ENCODE results near the gene CDC14A.

The CDC14A gene

GRCh38 chr1:100463791-100464424 is 111.6 kb downstream of the CDC14A start:
- TF ChIP-seq, protein P1, sequence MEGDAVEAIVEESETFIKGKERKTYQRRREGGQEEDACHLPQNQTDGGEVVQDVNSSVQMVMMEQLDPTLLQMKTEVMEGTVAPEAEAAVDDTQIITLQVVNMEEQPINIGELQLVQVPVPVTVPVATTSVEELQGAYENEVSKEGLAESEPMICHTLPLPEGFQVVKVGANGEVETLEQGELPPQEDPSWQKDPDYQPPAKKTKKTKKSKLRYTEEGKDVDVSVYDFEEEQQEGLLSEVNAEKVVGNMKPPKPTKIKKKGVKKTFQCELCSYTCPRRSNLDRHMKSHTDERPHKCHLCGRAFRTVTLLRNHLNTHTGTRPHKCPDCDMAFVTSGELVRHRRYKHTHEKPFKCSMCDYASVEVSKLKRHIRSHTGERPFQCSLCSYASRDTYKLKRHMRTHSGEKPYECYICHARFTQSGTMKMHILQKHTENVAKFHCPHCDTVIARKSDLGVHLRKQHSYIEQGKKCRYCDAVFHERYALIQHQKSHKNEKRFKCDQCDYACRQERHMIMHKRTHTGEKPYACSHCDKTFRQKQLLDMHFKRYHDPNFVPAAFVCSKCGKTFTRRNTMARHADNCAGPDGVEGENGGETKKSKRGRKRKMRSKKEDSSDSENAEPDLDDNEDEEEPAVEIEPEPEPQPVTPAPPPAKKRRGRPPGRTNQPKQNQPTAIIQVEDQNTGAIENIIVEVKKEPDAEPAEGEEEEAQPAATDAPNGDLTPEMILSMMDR (IDR thresholded peaks at IDR 0.05; ENCODE audit: low read depth, low read length, poor library complexity, severe bottlenecking): peak; percentile 81
- no peak for TF ChIP-seq EZH2phosphoT487 (IDR thresholded peaks at IDR 0.05; ENCODE audit: borderline replicate concordance, low read length)
- Histone ChIP-seq H3K27me3 (ENCODE audit: control insufficient read depth, low read length) (no peaks in the 10 kb centered on the region), H3K9me3 (ENCODE audit: control insufficient read depth, insufficient read depth, low read length) (no peaks in the 10 kb centered on the region), H3K36me3 (ENCODE audit: control insufficient read depth, low read length) (no peaks in the 10 kb centered on the region), H3K4me3 (ENCODE audit: low read length) (no peak overlapping the region), H3K27ac (ENCODE audit: low read depth, low read length) (no peak overlapping the region), H4K20me1 (ENCODE audit: control insufficient read depth, insufficient read depth, low read depth, low read length) (no peaks in the 10 kb centered on the region), H3K4me2 (ENCODE audit: low read length) (peak overlapping the region; percentile 35), H3K4me1 (ENCODE audit: control insufficient read depth, low read length) (peaks cover 13% of the 10 kb centered on the region), H3K79me2 (ENCODE audit: control insufficient read depth, low read length) (no peaks in the 10 kb centered on the region), H3F3A (ENCODE audit: control insufficient read depth, insufficient read depth) (no peaks in the 10 kb centered on the region), H3K9me2 (replicated peaks; ENCODE audit: control insufficient read depth, low read length) (no peaks in the 10 kb centered on the region)

- Histone ChIP-seq H4K20me1 (ENCODE audit: control insufficient read depth, insufficient read depth, low read depth, low read length) (no peaks in the 10 kb centered on the region), H3K27me3 (ENCODE audit: control insufficient read depth, low read length) (no peaks in the 10 kb centered on the region), H3K4me3 (ENCODE audit: low read length) (no peak overlapping the region), H3K36me3 (ENCODE audit: control insufficient read depth, low read length) (no peaks in the 10 kb centered on the region), H3K79me2 (ENCODE audit: control insufficient read depth, low read length) (no peaks in the 10 kb centered on the region), H3K9me3 (ENCODE audit: control insufficient read depth, insufficient read depth, low read length) (no peaks in the 10 kb centered on the region), H3K27ac (ENCODE audit: low read depth, low read length) (no peak overlapping the region), H3K9me2 (replicated peaks; ENCODE audit: control insufficient read depth, low read length) (no peaks in the 10 kb centered on the region), H3F3A (ENCODE audit: control insufficient read depth, insufficient read depth) (no peaks in the 10 kb centered on the region), H3K4me2 (ENCODE audit: low read length) (no peak overlapping the region), H3K4me1 (ENCODE audit: control insufficient read depth, low read length) (no peaks in the 10 kb centered on the region)
- no peak for TF ChIP-seq EZH2phosphoT487 (IDR thresholded peaks at IDR 0.05; ENCODE audit: borderline replicate concordance, low read length)
- TF ChIP-seq, protein P1 (IDR thresholded peaks at IDR 0.05; ENCODE audit: low read depth, low read length, poor library complexity, severe bottlenecking): no peak
Measured at GRCh38 chr1:100469578-100469977, 117.3 kb downstream of the CDC14A start.

DNA sequence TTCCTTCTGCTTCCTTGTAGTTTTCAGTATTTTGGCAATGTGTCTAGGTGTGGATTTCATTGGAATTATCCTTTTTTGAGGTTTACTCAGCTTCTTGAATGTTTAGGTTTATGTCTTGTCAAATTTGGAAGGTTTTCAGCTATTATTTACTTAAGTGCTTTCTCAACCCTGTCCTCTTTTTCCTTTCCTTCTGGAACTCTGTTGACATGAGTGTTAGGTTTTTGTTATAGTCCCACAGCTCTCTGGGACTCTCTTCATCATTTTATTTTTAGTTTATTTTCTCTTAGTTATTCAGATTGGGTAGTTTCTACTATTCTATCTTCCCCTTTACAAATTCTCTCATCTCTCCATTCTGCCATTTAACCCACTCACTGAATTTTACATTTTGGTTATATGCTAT is 122.5 kb downstream of the CDC14A start:
- H3F3A ChIP-seq (ENCODE audit: control insufficient read depth, insufficient read depth): no peaks in the 10 kb centered on the region

More for the DNA sequence above, 122.5 kb downstream of the CDC14A start:
- H3K27me3 ChIP-seq (ENCODE audit: control insufficient read depth, low read length): no peaks in the 10 kb centered on the region
- no peaks in the 10 kb centered on the region for H3K4me1 ChIP-seq (ENCODE audit: control insufficient read depth, low read length)
- H3K4me3 ChIP-seq (ENCODE audit: low read length): no peak overlapping the region
- H4K20me1 ChIP-seq (ENCODE audit: control insufficient read depth, insufficient read depth, low read depth, low read length): no peaks in the 10 kb centered on the region
- no peaks in the 10 kb centered on the region for H3K9me3 ChIP-seq (ENCODE audit: control insufficient read depth, insufficient read depth, low read length)
- H3K4me2 ChIP-seq (ENCODE audit: low read length): no peak overlapping the region
- no peak overlapping the region for H3K27ac ChIP-seq (ENCODE audit: low read depth, low read length)
- TF ChIP-seq, protein P1 (IDR thresholded peaks at IDR 0.05; ENCODE audit: low read depth, low read length, poor library complexity, severe bottlenecking): no peak
- TF ChIP-seq EZH2phosphoT487 (IDR thresholded peaks at IDR 0.05; ENCODE audit: borderline replicate concordance, low read length): no peak
- no peaks in the 10 kb centered on the region for H3K36me3 ChIP-seq (ENCODE audit: control insufficient read depth, low read length)
- H3K79me2 ChIP-seq (ENCODE audit: control insufficient read depth, low read length): no peaks in the 10 kb centered on the region
- no peaks in the 10 kb centered on the region for H3K9me2 ChIP-seq (replicated peaks; ENCODE audit: control insufficient read depth, low read length)

Measured in DOHH2 (cell line).